ENCODE data around the gene MMP21.

Gene MMP21

DNA sequence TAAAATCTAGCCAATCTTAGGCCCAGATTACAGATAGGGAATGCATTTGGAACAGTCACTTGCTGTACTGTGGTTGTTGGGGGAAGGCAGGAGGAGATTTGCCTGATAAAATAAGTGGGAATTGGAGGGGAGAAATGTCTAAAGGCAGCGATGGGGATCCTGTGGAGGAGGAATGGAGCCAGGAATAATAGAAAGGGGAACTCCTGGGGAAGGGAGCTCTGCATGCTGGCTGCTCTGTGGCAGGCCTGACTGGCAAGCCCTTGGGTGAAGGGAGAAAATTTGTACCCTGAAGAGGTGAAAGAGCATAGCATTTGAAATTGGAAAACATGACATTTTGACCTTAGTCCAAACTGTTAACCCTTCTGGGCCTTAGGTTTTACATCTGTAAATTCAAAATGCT is 13.7 kb downstream of the MMP21 start:
- Histone ChIP-seq H3K4me3 (ENCODE audit: low read length) (no peak overlapping the region), H3K9ac (ENCODE audit: low read length) (no peak overlapping the region), H3K4me2 (ENCODE audit: low read length) (no peak overlapping the region)

GRCh38 chr10:125757742-125758141 is 17.9 kb downstream of the MMP21 start:
- H3K4me3 ChIP-seq (ENCODE audit: low read length) = no peak overlapping the region
- no peak overlapping the region for H3K4me2 ChIP-seq (ENCODE audit: low read length)
- H3K27me3 ChIP-seq (ENCODE audit: low read depth, low read length) = no peaks in the 10 kb centered on the region
- no peak overlapping the region for H2AFZ ChIP-seq (ENCODE audit: low read depth, low read length)
- H3K79me2 ChIP-seq (ENCODE audit: low read length) = no peaks in the 10 kb centered on the region
- no peak overlapping the region for H3K9ac ChIP-seq (ENCODE audit: low read length)
- no peaks in the 10 kb centered on the region for H3K9me3 ChIP-seq (ENCODE audit: insufficient read depth, low read length)
- H3K4me1 ChIP-seq (ENCODE audit: low read length) = no peaks in the 10 kb centered on the region
- TF ChIP-seq EZH2phosphoT487 (IDR thresholded peaks at IDR 0.05; ENCODE audit: low read depth) = no peak
- TF ChIP-seq, protein P1, sequence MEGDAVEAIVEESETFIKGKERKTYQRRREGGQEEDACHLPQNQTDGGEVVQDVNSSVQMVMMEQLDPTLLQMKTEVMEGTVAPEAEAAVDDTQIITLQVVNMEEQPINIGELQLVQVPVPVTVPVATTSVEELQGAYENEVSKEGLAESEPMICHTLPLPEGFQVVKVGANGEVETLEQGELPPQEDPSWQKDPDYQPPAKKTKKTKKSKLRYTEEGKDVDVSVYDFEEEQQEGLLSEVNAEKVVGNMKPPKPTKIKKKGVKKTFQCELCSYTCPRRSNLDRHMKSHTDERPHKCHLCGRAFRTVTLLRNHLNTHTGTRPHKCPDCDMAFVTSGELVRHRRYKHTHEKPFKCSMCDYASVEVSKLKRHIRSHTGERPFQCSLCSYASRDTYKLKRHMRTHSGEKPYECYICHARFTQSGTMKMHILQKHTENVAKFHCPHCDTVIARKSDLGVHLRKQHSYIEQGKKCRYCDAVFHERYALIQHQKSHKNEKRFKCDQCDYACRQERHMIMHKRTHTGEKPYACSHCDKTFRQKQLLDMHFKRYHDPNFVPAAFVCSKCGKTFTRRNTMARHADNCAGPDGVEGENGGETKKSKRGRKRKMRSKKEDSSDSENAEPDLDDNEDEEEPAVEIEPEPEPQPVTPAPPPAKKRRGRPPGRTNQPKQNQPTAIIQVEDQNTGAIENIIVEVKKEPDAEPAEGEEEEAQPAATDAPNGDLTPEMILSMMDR (IDR thresholded peaks at IDR 0.05; ENCODE audit: low read depth, low read length) = no peak
- peaks cover 32% of the 10 kb centered on the region for H3K36me3 ChIP-seq (replicated peaks; ENCODE audit: low read depth, low read length)
- H4K20me1 ChIP-seq (ENCODE audit: insufficient read depth, low read length) = no peaks in the 10 kb centered on the region
- no peak overlapping the region for H3K27ac ChIP-seq (ENCODE audit: low read length)

More for the DNA sequence above, 13.7 kb downstream of the MMP21 start:
- Histone ChIP-seq H3K9me3 (ENCODE audit: insufficient read depth, low read length) (no peaks in the 10 kb centered on the region), H4K20me1 (ENCODE audit: insufficient read depth, low read length) (no peaks in the 10 kb centered on the region), H3K27ac (ENCODE audit: low read length) (no peak overlapping the region), H3K27me3 (ENCODE audit: low read depth, low read length) (no peaks in the 10 kb centered on the region), H3K79me2 (ENCODE audit: low read length) (no peaks in the 10 kb centered on the region), H3K36me3 (replicated peaks; ENCODE audit: low read depth, low read length) (peaks cover 32% of the 10 kb centered on the region), H3K4me1 (ENCODE audit: low read length) (no peaks in the 10 kb centered on the region), H2AFZ (ENCODE audit: low read depth, low read length) (no peak overlapping the region)
- TF ChIP-seq, protein P1 (IDR thresholded peaks at IDR 0.05; ENCODE audit: low read depth, low read length) = no peak
- no peak for TF ChIP-seq EZH2phosphoT487 (IDR thresholded peaks at IDR 0.05; ENCODE audit: low read depth)

GRCh38 chr10:125756853-125757487 is 18.7 kb downstream of the MMP21 start:
- no peaks in the 10 kb centered on the region for H3K79me2 ChIP-seq (ENCODE audit: low read length)
- no peak overlapping the region for H3K4me3 ChIP-seq (ENCODE audit: low read length)
- H3K4me2 ChIP-seq (ENCODE audit: low read length) = no peak overlapping the region
- no peaks in the 10 kb centered on the region for H3K9me3 ChIP-seq (ENCODE audit: insufficient read depth, low read length)
- no peak overlapping the region for H3K27ac ChIP-seq (ENCODE audit: low read length)
- TF ChIP-seq, protein P1 (IDR thresholded peaks at IDR 0.05; ENCODE audit: low read depth, low read length) = no peak
- no peak for TF ChIP-seq EZH2phosphoT487 (IDR thresholded peaks at IDR 0.05; ENCODE audit: low read depth)
- peaks cover 37% of the 10 kb centered on the region for H3K36me3 ChIP-seq (replicated peaks; ENCODE audit: low read depth, low read length)
- no peak overlapping the region for H2AFZ ChIP-seq (ENCODE audit: low read depth, low read length)
- no peak overlapping the region for H3K9ac ChIP-seq (ENCODE audit: low read length)
- H3K27me3 ChIP-seq (ENCODE audit: low read depth, low read length) = no peaks in the 10 kb centered on the region
- H3K4me1 ChIP-seq (ENCODE audit: low read length) = no peaks in the 10 kb centered on the region
- no peaks in the 10 kb centered on the region for H4K20me1 ChIP-seq (ENCODE audit: insufficient read depth, low read length)

- Histone ChIP-seq H3K4me2 (ENCODE audit: low read length) (no peak overlapping the region), H3K9me3 (ENCODE audit: insufficient read depth, low read length) (no peaks in the 10 kb centered on the region), H3K4me1 (ENCODE audit: low read length) (no peaks in the 10 kb centered on the region), H3K79me2 (ENCODE audit: low read length) (no peaks in the 10 kb centered on the region), H3K27me3 (ENCODE audit: low read depth, low read length) (no peaks in the 10 kb centered on the region), H3K4me3 (ENCODE audit: low read length) (no peak overlapping the region), H2AFZ (ENCODE audit: low read depth, low read length) (no peak overlapping the region), H3K27ac (ENCODE audit: low read length) (no peak overlapping the region), H3K36me3 (replicated peaks; ENCODE audit: low read depth, low read length) (peaks cover 36% of the 10 kb centered on the region), H4K20me1 (ENCODE audit: insufficient read depth, low read length) (no peaks in the 10 kb centered on the region), H3K9ac (ENCODE audit: low read length) (no peak overlapping the region)
- no peak for TF ChIP-seq EZH2phosphoT487 (IDR thresholded peaks at IDR 0.05; ENCODE audit: low read depth)
- TF ChIP-seq, protein P1 (IDR thresholded peaks at IDR 0.05; ENCODE audit: low read depth, low read length) = no peak
These were observed 19.4 kb downstream of the MMP21 start for GRCh38 chr10:125756196-125756595.

Data from OCI-LY3 (cell line).